Astrocyte (in vitro differentiated cells and primary cell): ENCODE measurements around the gene FAM120B.

Source experiments
- CTCF ChIP-seq: IDR thresholded peaks from 2 replicates; pipeline ENCODE4 v1.5.1; 2011; ENCODE audit warnings: low read depth, mild to moderate bottlenecking, inconsistent platforms, low read length, moderate library complexity; ENCODE audit not compliant: insufficient read depth
- EZH2 ChIP-seq: IDR thresholded peaks from 2 replicates; pipeline ENCODE4 v1.6.1; 2012; ENCODE audit warnings: mild to moderate bottlenecking, low read length, inconsistent platforms; ENCODE audit not compliant: insufficient read depth

- TF ChIP-seq CTCF (no peak), EZH2 (no peak)
These were observed 138.3 kb downstream of the FAM120B start for GRCh38 chr6:170444811-170445211.
